Frontal cortex (tissue), 4 donors: Measurements from ENCODE around the gene RANBP1. TPM values are rescaled to one million over a fixed set of nuclear protein-coding genes. Genes with fewer than 3 reads are reported as not detected.
"Not testable (repeated sequence)": the region's sequence is repeated elsewhere in the genome, so short reads cannot be mapped to it uniquely, and the experiment has no call there.

Experiments used
- DNase-seq, 2 donors: peaks; one replicate each; pipeline ENCODE4 v3.0.0; 2012; ENCODE audit warnings: low spot score in 2 of 2
- FAIRE-seq: peaks from 2 replicates; lab custom pipeline; 2012; peaks lifted over from hg19 to GRCh38; lab: Jason Lieb, UNC
- total RNA-seq: library from RNA; depleted of rRNA; stranded (reverse); fragments of >200 nt; gene quantifications from one replicate; pipeline ENCODE4 v1.2.3, GENCODE V29; 2014
- donor health status: control.
- donor health status: control.
- donor health status: control.

Gene RANBP1
- total RNA-seq, 1 donor from 2014 or later = 182 TPM

GRCh38 chr22:20159531-20159930 lies 43.6 kb downstream of the RANBP1 start:
- DNase-seq, FAIRE-seq: not testable (repeated sequence)

- FAIRE-seq = no peak
- no peak for DNase-seq
These were observed 44.1 kb downstream of the RANBP1 start for GRCh38 chr22:20160041-20160440.

GRCh38 chr22:20164863-20165262 lies 49.0 kb downstream of the RANBP1 start:
- DNase-seq = no peak
- FAIRE-seq = no peak

- FAIRE-seq (no peak), DNase-seq (no peak)
These were observed 49.5 kb downstream of the RANBP1 start for GRCh38 chr22:20165421-20165820.

GRCh38 chr22:20165913-20166312 lies 50.0 kb downstream of the RANBP1 start:
- no peak for DNase-seq
- FAIRE-seq = no peak

- DNase-seq = no peak
- no peak for FAIRE-seq
These were observed 50.8 kb downstream of the RANBP1 start for GRCh38 chr22:20166703-20167102.

GRCh38 chr22:20167643-20168322 lies 51.9 kb downstream of the RANBP1 start:
- FAIRE-seq (no peak), DNase-seq (no peak)

GRCh38 chr22:20169253-20169822 lies 53.4 kb downstream of the RANBP1 start:
- no peak for DNase-seq

GRCh38 chr22:20170170-20170569 lies 54.3 kb downstream of the RANBP1 start:
- FAIRE-seq = no peak
- DNase-seq = no peak

More at GRCh38 chr22:20169253-20169822, 53.4 kb downstream of the RANBP1 start:
- FAIRE-seq = no peak

GRCh38 chr22:20171288-20172140 lies 55.6 kb downstream of the RANBP1 start:
- FAIRE-seq (no peak), DNase-seq (no peak)

GRCh38 chr22:20172141-20172613 lies 56.3 kb downstream of the RANBP1 start:
- FAIRE-seq = no peak

GRCh38 chr22:20173246-20173645 lies 57.3 kb downstream of the RANBP1 start:
- DNase-seq = no peak
- no peak for FAIRE-seq

More at GRCh38 chr22:20172141-20172613, 56.3 kb downstream of the RANBP1 start:
- no peak for DNase-seq

- FAIRE-seq (no peak), DNase-seq (no peak)
These were observed 57.9 kb downstream of the RANBP1 start for GRCh38 chr22:20173772-20174171.

- no peak for DNase-seq
- no peak for FAIRE-seq
These were observed 59.1 kb downstream of the RANBP1 start for GRCh38 chr22:20174785-20175596.

- FAIRE-seq (no peak), DNase-seq (no peak)
These were observed 59.6 kb downstream of the RANBP1 start for GRCh38 chr22:20175597-20175900.

- FAIRE-seq = no peak
- DNase-seq = no peak
These were observed 60.6 kb downstream of the RANBP1 start for GRCh38 chr22:20176421-20177085.
